PFSK-1 (cell line): ENCODE results near the gene ADH4.

Source experiments
- FOXP2 ChIP-seq: optimal IDR thresholded peaks from 2 replicates; pipeline ENCODE3; 2011; ENCODE audit warnings: borderline replicate concordance, control low read depth, inconsistent platforms; ENCODE audit not compliant: insufficient read depth; ENCODE audit errors: extremely low read length, extremely low read depth
- POLR2AphosphoS5 ChIP-seq: IDR thresholded peaks from 2 replicates; pipeline ENCODE4 v1.6.1; 2012; ENCODE audit warnings: low read depth, mild to moderate bottlenecking, control low read depth, low read length, moderate library complexity
- SIN3A ChIP-seq: IDR thresholded peaks from 2 replicates; pipeline ENCODE4 v1.6.1; 2012; ENCODE audit warnings: mild to moderate bottlenecking, low read length, moderate library complexity, borderline replicate concordance; ENCODE audit not compliant: insufficient read depth
- TAF1 ChIP-seq: IDR thresholded peaks from 2 replicates; pipeline ENCODE4 v1.6.1; 2012; ENCODE audit warnings: low read length, control low read depth, borderline replicate concordance; ENCODE audit not compliant: insufficient read depth
- TF ChIP-seq, protein P1 (sequence below), 2 experiments: IDR thresholded peaks; 2 replicates each; pipeline versions ENCODE4 v1.6.1 to v1.8.0; 2011 to 2012; ENCODE audit warnings: low read depth in 2 of 2, low read length in 2 of 2, control low read depth in 1 of 2, inconsistent platforms in 1 of 2, mild to moderate bottlenecking in 1 of 2, moderate library complexity in 1 of 2; ENCODE audit not compliant: insufficient read depth in 1 of 2

ADH4 gene

DNA sequence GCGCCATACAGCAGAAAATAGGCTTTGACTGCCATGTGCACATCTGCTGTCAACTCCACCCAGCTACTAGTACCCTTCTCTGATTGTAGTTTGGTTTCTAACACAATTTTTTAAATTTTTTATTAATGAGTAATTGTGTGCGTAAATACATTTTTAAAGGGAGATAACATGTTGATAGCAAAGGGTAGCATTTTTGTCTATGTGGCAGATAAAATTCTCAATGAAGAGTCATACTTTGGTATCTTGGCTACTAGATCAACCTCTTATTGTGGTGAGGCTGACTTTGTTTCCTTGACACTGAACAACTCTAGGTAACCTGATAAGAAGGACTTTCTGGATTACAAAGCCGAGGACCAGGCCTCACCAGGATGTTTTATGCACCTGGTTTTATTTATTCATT is 9.5 kb downstream of the ADH4 start:
- TF ChIP-seq FOXP2 (no peak), TAF1 (no peak), POLR2AphosphoS5 (no peak), SIN3A (no peak)
- TF ChIP-seq, protein P1, sequence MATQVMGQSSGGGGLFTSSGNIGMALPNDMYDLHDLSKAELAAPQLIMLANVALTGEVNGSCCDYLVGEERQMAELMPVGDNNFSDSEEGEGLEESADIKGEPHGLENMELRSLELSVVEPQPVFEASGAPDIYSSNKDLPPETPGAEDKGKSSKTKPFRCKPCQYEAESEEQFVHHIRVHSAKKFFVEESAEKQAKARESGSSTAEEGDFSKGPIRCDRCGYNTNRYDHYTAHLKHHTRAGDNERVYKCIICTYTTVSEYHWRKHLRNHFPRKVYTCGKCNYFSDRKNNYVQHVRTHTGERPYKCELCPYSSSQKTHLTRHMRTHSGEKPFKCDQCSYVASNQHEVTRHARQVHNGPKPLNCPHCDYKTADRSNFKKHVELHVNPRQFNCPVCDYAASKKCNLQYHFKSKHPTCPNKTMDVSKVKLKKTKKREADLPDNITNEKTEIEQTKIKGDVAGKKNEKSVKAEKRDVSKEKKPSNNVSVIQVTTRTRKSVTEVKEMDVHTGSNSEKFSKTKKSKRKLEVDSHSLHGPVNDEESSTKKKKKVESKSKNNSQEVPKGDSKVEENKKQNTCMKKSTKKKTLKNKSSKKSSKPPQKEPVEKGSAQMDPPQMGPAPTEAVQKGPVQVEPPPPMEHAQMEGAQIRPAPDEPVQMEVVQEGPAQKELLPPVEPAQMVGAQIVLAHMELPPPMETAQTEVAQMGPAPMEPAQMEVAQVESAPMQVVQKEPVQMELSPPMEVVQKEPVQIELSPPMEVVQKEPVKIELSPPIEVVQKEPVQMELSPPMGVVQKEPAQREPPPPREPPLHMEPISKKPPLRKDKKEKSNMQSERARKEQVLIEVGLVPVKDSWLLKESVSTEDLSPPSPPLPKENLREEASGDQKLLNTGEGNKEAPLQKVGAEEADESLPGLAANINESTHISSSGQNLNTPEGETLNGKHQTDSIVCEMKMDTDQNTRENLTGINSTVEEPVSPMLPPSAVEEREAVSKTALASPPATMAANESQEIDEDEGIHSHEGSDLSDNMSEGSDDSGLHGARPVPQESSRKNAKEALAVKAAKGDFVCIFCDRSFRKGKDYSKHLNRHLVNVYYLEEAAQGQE (IDR thresholded peaks at IDR 0.05; ENCODE audit: insufficient read depth in 1 of 2, low read depth in 2 of 2, low read length in 2 of 2) = no peak

DNA sequence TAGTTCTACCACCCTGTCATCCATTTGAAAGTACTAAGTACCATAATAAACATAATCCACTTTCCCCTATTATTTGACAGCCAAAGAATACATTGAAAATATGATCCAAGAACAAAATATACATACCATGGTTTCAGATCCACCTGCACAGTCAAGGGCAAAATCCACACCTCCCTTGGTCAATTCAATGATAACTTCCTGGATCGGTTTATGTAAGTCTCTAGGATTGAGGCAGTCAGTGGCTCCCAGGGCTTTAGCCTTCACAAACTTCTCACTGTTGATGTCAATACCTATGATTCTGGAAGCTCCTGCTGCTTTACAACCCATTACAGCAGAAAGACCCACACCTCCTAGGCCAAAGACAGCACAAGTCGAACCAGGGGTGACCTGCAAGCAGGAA is 12.7 kb downstream of the ADH4 start:
- TF ChIP-seq FOXP2 = no peak
- TF ChIP-seq POLR2AphosphoS5 = no peak
- no peak for TF ChIP-seq SIN3A
- TF ChIP-seq, protein P1 (IDR thresholded peaks at IDR 0.05; ENCODE audit: insufficient read depth in 1 of 2, low read depth in 2 of 2, low read length in 2 of 2) = no peak
- no peak for TF ChIP-seq TAF1

DNA sequence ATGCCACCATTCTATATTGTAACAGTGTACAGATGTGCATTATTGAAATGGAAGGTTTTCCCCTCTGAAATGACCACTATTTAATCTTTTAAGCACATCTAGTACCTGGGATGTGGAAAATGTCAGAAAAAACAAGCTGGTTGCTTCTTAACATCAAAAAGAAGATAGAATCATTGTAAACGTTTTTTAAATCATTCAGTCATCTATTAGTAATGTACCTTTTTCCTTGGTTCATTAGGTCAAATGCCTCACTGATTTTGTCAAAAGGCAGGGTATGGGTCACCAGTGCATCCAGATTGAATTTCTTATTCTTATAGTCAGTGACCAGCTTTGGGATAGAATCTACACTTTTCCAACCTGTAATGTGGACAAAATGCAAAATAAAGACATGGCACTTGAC is 17.7 kb downstream of the ADH4 start:
- TF ChIP-seq SIN3A (no peak), FOXP2 (no peak), TAF1 (no peak), POLR2AphosphoS5 (no peak)
- TF ChIP-seq, protein P1 (IDR thresholded peaks at IDR 0.05; ENCODE audit: insufficient read depth in 1 of 2, low read depth in 2 of 2, low read length in 2 of 2) = no peak

DNA sequence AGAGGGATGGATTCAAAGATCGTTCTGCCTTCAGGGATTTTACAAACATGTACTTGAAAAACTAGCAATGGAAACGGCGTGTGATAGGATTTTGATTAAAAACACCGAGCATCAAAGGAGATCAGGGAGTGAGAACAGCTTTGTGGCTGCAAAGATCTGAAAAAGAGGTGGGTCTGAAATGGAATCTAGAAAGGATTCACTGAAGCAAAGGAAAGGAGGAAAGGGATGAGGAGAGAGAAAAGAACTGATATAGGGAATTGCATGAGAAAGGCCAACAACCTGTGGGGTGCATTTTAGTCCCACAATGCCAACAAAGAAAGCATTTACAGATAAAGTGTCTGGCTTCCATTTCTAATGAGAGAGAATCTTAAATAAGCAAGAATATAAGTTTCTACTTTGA is 23.1 kb downstream of the ADH4 start:
- no peak for TF ChIP-seq FOXP2
- TF ChIP-seq, protein P1 (IDR thresholded peaks at IDR 0.05; ENCODE audit: insufficient read depth in 1 of 2, low read depth in 2 of 2, low read length in 2 of 2) = no peak
- TF ChIP-seq TAF1 = no peak
- TF ChIP-seq SIN3A = no peak

DNA sequence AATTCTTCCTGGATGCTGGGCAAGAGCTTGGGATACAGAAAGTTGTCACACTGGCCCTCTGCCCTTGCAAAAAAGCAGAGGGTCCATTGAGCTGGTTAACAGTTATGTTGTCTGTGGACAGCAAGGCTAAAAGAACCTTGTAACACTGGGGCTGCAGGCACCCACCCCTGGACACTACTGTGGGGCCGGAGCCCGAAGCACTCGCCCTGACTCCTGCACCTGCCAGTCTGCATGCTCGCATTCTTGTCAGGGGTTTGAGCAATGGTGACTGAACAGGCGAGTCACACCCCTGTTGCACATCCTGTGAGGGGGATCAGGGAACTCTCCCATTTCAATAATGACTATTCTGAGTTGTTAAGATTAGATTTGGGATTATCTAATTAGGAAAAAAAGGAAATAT is 23.6 kb downstream of the ADH4 start:
- TF ChIP-seq TAF1 (no peak), POLR2AphosphoS5 (no peak), SIN3A (no peak), FOXP2 (no peak)
- TF ChIP-seq, protein P1 (IDR thresholded peaks at IDR 0.05; ENCODE audit: insufficient read depth in 1 of 2, low read depth in 2 of 2, low read length in 2 of 2) = no peak
